NCI-H1436 (cell line): ENCODE results near the gene TBL3.
"Not testable (repeated sequence)": the region's sequence is repeated elsewhere in the genome, so short reads cannot be mapped to it uniquely, and the experiment has no call there.

Source experiments
- DNase-seq: peaks from one replicate; lab custom pipeline; 2025; lab: John Stamatoyannopoulos, UW

TBL3 gene

DNA sequence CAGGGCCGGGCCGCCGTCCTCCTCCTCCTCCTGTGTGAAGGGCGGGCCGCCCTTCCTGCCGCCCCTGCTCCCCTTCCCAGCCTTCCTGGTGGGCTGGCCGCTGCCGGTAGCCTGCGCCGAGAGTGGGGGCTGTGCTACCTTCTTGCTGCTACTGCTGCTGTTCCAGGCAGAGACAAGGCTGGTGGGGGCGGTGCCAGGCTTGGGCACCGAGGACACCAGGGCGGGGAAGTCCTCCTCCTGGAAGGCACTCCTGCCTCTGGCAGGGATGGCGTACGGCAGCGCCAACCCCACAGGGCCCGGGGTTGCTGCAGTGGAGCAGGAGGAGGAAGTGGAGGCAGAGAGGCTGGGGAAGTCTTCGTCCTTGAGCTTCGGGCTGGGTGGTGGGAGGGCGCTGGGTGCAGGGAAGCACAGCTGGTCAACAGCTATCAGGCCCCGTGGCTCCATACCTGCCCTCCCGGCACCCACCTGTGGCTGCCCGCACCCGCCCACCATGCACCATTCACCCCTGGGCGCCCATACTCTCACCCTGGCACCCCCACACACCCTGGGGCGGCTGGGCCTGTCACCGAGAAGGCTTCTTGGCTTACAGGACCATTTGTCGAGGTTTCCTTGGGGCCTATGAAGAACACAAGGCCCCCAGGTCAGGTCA is 28.1 kb downstream of the TBL3 start:
- no peak for DNase-seq

DNA sequence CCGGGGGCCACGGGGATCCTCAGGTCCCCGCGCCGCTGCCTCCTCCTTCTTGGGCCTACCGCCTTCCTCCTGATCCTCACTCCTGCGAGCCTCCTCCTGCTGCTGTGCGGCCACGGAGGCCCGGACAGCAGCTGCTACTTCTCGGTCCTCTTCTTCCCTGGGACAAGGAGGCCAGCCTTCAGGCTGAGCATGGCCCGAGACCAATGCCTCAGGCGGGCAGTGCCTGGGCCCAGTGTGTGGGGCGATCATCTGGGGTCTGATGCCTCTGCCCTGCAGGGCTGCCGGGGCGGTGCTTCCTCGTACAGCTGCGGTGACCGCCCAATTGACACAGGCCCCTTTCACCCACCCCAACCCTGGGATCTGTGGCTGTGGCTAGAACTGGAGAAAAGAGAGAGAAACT is 29.2 kb downstream of the TBL3 start:
- no peak for DNase-seq

DNA sequence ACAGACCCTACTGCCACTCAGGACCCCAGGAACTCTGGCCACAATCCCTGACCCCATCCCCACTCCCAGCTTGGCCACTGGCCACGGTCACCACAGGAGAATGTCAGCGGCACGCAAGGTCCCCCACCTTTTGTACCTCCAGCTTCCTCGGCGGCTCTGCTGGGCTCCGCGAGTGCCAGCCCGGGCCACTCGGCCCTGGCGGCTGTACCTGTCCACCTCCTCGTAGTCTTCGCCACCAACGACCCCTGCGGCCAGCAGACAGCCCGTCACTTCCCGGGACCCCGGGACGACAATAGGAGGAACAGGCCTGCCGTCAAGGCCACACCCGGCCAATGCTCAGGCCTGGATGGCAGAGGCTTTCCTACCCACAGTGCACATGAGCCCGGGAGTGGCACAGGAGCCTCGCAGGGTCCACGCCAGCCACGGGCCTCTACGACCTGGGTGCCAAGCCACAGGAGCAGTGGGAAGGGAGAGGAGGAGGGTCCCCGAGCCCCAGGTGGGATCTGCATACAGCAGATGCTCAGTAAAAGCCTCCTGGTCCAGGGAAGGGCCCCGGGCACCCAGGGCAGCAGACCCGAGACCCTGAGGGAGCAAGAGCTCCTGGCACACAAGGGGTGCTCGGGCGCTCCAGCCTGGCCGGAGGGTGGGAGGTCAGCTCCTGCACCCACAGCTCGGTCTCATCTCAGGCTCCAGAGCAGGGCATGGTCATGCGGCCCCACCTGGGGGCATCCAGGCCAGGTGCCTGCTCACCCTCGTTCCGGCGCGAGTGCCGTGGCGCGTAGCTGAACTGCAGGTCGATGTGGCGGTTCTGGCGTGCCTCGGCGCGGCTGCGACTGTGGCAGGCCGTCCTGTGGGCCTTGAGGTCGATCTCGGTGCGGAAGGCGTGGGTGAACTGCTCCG is 29.9 kb downstream of the TBL3 start:
- no peak for DNase-seq

DNA sequence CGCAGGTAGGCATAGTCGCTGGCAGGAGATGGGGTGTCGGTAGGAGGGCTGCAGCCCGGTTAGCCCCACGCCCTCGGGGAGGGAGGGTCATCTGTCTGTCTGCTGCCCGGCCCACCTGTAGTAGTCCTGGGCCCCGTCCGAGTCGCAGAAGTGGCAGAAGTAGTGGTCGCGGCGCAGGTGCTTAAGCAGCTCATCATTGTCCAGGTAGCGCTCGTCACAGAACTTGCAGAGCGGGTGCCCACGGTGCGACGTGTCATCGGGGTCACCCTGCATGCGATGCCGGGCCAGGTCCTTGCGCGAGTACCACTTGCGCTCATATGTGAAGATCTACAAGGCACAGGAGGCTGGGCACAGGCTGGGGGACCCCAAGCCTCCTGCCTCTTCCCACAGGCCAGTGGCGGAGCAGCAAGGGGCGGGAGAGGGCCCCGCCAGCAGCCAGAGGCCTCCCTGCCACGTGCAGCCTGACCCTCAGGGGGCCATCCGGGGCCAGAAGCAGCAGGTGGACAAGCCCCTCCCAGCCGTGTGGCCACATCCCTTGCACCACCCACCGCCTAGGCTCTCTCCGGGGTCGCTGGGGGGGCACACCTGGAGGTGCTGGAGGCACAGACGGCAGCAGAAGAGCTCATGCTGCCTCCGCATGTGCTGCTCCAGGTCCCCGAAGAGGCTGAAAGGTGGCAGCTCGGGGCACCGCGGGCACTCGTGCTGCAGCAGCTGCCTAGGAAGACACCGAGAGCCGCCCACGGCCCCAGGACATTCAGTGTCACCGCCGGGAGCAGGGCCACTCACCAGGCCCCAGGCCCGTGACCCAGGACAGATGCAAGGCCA is 30.8 kb downstream of the TBL3 start:
- no peak for DNase-seq

DNA sequence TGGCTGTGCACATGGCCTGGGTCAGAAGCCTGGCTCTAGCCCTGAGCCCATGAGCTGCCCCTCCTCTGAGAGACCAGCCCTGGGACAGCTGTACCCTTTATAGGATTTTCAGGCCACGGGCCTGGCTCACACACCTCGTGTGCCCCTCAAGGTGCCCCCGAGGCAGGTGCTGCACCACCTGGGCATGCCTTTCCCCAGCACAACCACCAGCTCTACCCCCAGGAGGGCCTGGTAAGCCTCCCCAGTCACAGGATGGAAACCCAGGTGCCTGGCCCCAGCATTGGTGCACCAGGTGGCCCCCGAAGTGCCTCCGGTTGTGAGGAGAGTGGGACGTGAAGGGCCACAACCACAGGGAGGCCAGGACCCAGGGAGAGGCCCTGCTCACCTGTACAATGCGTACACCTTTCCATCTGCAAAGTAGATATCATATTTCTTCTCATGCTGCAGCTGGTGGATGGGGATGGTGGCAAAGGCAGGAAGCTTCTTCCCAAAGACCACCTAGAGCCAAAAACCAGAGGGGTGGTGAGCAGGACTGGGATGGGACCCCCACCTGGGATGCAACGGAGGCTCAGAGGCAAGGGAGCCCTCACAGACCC is 31.5 kb downstream of the TBL3 start:
- DNase-seq = no peak

DNA sequence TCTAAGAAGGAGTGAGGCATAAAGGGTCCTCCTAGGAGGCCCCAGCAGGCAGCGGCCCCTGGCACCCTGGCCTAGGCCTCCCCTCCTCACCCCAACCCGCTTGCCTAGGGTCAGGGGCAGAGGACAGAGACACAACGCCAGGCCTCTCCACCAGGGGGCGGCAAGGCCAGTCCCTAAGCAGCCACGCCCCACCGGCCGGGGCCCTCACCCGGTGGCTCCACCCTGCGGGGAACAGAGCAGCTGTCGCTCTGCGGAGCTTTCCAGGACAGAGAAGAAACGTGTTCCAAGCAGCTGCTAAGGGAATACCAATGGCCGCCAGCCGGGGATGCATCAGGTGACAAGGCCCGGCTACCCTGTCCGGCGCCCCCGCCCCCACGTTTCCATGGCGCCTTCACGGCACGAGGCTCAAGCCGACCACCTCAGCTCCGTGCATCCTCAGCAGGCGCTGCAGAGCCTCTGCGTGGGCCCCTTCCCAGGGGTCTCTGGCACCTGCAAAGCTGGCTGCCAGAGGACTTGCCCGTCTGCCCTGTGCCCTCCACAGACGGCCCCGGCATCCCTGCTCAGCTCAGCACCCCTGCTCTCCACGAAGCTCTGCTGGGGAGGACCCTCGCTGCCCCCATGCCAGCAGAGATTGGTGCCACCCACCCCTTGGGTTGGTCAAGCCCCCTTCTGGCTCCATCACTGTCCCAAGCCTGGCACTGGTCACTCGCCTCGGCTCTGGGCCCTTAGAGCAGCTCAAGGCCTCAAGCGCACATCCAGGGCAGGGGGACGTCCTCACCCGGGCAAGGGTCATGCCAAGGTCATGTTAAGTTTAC is 32.2 kb downstream of the TBL3 start:
- peak; percentile 91 for DNase-seq

DNA sequence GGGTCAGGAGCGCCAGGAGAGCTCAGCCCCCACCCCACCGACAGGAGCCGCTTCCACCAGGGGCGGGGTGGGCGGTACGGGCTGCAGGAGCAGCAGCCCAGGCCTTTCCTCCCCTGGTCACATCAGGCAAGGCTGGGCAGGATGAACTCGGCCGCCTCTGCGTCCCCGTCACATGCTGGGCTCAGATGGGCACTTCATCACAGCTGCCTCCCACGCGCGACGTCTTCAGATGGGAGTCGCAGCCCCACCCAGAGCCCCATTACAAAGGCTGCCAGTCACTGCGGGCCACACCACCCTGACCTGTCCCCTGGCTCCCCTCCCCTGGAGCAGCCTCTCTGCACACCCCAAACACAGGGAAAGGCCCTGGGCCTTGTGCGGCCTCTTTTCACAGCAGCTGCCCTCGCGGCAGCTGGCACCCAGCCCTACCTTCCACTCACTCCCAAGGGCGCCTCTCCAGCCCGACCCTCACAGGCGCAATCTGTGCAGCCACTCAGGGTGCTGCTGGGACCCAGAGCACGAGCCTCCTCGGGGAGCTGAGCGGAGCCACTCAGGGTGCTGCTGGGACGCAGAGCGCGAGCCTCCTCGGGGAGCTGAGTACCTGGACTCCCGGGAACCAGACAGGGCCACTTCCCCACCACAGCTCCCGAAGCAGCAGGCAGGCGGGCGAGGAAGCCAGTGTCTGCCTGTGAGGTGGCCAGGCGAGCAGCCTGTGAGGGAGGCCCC is 33.1 kb downstream of the TBL3 start:
- DNase-seq = peak; percentile 43

DNA sequence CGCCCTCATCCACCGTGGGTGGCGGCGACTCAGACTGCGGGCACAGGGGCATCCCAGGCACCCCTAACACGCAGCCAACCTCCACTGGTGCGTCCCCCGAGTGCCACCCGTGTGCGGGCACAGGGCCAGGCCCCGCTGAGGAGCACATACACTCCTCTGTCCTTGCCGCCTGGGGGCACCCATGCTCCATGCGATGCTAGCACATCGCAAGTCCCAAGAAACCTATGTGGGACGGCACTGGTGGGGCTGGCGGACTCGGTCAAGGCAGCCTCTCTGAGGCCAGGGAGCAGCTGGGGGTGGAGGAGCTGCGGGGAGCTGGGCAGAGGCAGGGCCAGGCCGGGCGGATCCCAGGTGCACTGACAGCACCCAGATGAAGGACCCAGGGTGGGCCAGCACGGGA is 33.8 kb downstream of the TBL3 start:
- DNase-seq = no peak

DNA sequence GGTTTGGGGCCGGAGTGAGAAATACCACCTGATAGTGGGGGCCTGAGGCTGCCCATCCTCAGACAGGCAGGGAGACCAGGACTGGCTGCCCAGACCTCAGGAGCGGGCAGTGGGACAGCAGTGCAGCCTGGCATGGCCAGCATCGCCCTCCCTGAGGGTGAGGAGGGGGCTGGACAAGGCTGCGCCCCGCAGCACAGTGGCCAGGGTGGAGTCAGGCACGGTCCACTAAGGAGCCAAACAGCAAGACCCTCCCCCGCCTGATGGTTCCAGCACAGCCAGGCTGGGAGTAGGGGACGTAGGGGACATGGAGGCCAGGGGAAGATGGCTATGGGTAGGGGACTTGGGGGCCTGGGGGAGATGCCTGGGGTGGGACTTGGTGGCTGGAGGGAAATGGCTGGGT is 34.5 kb downstream of the TBL3 start:
- DNase-seq = no peak

DNA sequence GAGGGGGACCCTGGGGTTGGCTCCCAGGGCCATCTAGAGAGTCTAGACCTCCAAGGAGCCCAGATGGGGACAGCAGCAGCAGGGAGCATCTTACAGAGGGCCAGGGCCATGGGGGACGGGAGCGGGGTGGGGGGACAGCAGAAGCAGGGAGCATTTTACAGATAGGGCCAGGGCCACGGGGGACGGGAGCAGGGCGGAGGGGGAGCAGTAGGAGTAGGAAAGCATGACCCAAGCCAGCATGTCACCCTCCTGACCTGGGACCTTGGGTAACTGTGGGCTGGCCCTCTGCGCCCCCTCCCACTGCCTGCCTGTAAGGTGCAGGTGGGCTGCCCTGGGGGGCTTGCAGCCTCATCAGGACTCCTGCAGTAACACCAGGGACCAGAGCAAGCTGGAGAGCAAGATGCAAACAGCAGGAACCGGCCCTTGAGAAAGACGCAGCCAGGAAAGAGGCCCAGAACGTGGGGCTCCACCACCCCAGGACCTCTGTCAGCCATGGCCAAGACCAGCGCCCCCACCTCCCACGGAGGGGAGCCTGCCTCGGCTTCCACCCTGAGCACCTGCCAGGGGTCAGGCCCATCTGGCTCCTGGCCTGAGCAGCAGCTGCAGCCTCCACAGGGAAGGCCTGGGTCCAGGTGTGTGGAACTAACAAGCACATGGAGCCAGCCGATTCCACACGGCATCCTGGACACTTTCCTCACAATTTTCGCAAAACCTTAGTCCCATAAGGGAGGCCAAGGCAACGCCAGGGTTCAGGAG is 35.4 kb downstream of the TBL3 start:
- DNase-seq = no peak

DNA sequence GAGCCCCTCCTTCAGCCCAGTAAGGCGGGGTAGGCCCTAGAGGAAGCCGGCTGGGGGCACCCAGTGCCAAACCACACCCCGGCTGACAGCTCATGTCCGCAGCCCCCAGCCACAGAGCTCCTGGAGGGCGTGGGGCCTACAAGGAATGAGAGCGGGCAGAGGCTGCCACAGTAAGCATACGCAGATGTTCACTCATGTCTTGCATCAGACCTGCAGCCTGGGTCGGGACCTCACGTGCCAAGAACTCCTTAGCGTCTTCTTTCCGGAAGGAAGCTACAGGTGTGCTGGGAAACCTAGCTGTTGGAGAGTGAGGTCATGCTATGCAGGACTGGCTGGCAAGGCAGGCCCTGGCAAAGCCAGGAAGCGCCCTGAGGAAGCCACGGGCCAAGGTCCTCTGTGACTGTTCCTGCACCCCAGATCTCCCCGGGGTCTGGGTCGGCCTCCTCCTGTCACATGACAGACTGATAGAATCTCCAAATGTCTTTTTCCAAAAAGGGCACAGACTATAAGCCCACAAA is 36.2 kb downstream of the TBL3 start:
- DNase-seq = no peak

DNA sequence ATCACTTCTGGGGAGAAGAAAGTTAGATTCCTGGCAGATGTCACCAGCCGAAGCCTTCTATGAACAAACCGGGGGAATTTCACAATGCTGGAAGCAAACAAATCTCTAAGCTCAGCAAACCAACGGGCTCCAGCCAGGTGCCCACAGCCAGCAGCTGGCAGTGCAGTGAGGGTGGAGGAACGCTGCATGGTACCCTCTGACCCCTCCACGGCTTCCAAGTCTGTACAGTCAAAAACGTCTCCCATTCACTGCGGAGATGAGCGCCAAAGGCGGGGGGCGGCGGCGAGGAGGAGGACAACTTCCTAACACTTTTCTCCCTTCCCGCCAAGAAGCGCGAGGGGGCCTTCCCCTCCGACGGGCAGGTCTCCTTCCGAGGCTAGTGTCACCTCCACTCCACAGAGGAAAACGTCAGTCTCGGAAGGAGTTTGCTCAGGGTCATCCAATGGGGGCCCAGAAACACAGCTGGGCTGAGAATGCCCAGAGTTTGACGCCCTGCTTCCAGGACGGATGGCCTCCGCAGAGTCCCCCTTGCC is 36.8 kb downstream of the TBL3 start:
- no peak for DNase-seq

DNA sequence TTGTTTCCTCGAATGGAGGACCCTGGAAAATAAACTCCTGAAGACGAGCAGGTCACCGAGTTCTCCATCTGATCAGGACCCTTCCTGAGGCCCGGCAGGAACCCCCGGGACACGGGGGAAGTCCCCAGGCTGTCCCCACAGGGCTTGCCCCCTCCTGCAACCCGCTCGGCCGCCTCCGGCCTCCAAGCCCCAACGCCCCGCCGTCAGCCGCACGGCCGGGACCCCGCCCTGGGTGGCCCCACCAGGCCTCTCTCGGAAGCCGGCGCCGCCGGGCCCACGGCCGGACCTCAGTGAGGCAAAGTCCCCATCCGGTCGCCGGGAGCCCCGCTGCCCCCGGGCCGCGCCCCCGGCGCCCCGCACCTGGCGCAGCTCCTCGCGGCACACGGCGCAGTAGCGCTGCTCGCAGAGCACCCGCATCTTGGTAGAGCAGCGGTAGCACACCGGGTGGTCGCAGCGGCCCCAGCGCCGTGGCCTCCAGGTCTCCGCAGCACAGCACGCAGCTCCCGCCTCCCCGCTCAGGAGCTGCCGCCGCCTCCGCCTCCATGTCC is 37.4 kb downstream of the TBL3 start:
- DNase-seq = no peak

DNA sequence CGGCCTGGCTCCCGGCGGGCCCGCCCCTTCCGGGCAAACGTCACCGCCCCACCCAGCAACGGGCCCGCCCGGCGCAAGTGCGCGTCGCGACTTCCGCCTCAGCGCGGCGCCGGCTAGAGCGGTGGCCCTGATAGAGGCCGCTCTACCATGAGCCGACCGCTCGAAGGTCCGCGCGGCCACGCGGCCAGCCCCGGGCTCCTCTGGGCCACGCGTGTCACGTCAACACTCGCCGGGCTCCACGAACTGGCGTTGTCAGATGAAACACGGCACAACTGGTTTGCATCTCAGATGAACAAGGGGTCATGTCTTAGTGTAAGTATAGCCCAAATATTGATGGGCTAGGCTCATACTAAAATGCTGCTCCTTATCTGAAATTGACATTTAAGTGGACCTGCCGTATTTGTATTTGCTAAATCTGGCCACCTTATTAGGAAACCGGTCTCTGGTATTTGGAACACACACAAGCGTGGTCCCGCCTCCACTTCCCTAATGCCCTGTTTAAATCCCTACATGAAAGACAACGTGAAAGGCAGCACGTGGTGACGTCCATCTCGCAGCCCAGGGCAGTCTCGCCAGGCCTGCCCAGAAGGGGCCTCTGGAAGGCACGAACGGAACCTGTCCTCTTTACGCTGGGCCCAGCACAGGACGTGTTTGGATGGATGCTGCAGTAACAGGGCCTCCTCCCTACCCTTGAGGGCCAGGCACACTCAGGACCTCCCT is 38.1 kb downstream of the TBL3 start, which contains the start of gene ZNF598:
ZNF598 (minus strand) TSS at position 31 of the 720 bp plus-strand sequence.
- DNase-seq = peak; percentile 85

DNA sequence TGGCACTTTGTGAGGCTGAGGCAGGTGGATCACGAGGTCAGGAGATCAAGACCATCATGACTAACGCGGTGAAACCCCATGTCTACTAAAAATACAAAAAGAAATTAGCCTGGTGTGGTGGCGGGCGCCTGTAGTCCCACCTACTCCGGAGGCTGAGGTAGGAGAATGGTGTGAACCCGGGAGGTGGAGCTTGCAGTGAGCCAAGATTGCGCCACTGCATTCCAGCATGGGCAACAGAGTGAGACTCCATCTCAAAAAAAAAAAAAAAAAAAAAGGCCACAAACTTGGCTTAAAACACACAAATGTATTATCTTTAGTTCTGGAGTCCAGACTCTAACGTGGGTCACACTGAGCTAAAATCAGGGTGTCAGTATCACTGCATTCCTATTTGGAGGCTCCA is 39.9 kb downstream of the TBL3 start:
- not testable (repeated sequence) for DNase-seq

DNA sequence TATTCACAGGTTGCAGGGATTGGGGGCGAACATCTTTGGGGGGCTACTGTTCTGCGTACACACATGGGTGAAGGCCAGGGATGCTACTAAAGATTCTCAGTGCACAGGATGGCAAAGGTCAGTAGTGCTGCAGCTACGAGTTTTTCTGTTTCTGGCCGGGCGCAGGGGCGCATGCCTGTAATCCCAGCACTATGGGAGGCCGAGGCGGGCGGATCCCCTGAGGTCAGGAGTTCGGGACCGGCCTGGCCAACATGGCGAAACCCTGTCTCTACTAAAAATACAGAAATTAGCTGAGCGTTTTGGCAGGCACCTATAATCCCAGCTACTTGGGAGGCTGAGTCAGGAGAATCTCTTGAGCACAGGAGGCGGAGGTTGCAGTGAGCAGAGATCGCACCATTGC is 41.7 kb downstream of the TBL3 start:
- DNase-seq = no peak

DNA sequence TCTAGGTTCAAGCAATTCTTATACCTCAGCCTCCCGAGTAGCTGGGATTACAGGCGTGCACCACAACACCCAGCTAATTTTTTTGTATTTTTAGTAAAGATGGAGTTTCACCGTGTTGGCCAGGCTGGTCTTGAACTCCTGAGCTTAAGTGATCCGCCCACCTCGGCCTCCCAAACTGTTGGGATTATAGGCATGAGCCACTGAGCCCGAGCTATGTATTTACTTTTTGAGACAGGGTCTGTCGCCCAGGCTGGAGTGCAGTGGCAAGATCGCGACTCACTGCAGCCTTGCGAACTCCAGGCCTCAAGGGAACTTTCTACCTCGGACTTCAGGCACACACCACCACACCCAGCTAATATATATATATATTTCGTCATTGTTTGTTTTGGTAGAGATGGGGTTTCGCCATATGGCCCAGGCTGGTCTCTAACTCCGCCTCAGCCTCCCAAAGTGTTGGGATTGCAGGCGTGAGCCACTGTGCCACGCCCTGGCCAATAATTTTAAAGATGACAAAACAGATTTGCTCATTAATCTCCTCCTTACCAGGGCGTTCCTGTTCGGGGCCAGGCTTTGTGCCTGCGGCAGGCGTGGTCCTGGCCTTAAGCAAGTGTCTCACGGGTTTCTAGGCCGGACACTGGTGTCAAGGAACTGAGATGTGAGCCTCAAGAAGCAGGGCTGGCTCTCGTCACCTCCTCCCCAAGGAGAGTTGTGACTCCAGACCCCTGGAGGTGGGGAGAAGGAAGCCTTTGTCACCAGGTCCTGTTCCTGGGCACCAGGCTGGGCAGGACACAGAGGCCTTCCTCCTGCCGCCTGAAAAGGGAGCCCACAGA is 43.5 kb downstream of the TBL3 start:
- no peak for DNase-seq

DNA sequence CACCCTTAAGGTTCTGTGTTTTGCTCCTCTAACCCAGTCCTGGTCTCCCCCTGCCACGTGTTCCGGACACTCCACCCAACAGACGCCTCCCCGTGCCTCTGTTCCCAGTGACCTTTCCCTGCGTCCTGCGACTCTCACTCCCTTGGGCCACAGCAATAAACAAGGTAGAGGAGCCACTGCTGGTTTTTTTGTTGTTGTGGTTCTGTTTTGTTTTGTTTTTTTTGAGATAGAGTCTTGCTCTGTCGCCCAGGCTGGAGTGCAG is 44.0 kb downstream of the TBL3 start:
- no peak for DNase-seq
